Activated T-helper 1 cell treated with anti-CD3 and anti-CD28 coated beads, Interleukin-12 subunit alpha, Interleukin-12 subunit beta, Interleukin-2, Interleukin-4 antibody, amounts not matched to agents 30 ng/mL and 10 ng/mL and 1 ng/mL, durations not matched to agents 14 hours and 24 hours and 36 hours (primary cell): ENCODE results near the gene SPOP. TPM values are rescaled to one million over a fixed set of nuclear protein-coding genes. Genes with fewer than 3 reads are reported as not detected.

ENCODE experiments used
- DNase-seq: peaks from one replicate; pipeline ENCODE4 v3.0.0; 2021; ENCODE audit warnings: low spot score
- H3K27ac Mint-ChIP-seq: one replicate; pipeline ENCODE4 v1.8.0; 2021; ENCODE audit warnings: mild to moderate bottlenecking, mixed read lengths
- H3K27me3 Mint-ChIP-seq: one replicate; pipeline ENCODE4 v1.8.0; 2022; ENCODE audit warnings: mild to moderate bottlenecking, moderate library complexity, mixed read lengths; ENCODE audit not compliant: insufficient read depth
- H3K36me3 Mint-ChIP-seq: one replicate; pipeline ENCODE4 v1.8.0; 2021; ENCODE audit warnings: low read depth, mixed read lengths
- H3K4me1 Mint-ChIP-seq: one replicate; pipeline ENCODE4 v1.8.0; 2021; ENCODE audit warnings: low read depth, mixed read lengths
- H3K4me3 Mint-ChIP-seq: one replicate; pipeline ENCODE4 v1.8.0; 2021; ENCODE audit warnings: mild to moderate bottlenecking, moderate library complexity, mixed read lengths
- H3K9me3 Mint-ChIP-seq: one replicate; pipeline ENCODE4 v1.8.0; 2021; ENCODE audit warnings: mixed read lengths
- intact Hi-C: fragments of 100-400 bp; cut with micrococcal nuclease; formaldehyde crosslinking; loops from one replicate; pipeline ENCODE4 v1.15.1; 2024
- total RNA-seq: library from RNA; stranded (reverse); gene quantifications from 2 replicates; pipeline ENCODE4 v1.2.3, GENCODE V29; 2022

Gene SPOP
- total RNA-seq, 1 donor from 2014 or later = 61.9 TPM

GRCh38 chr17:49595980-49596379, 81.9 kb downstream of the SPOP start:
- intact Hi-C loops = no loop called here
- Mint-ChIP-seq H3K4me1 (no peaks in the 10 kb centered on the region), H3K27ac (no peak overlapping the region), H3K9me3 (no peaks in the 10 kb centered on the region), H3K27me3 (no peaks in the 10 kb centered on the region), H3K36me3 (peaks cover 28% of the 10 kb centered on the region), H3K4me3 (no peak overlapping the region)
- DNase-seq = no peak

GRCh38 chr17:49595328-49595727, 82.6 kb downstream of the SPOP start:
- no peaks in the 10 kb centered on the region for H3K4me1 Mint-ChIP-seq
- H3K27ac Mint-ChIP-seq = no peak overlapping the region
- no peaks in the 10 kb centered on the region for H3K9me3 Mint-ChIP-seq
- peaks cover 24% of the 10 kb centered on the region for H3K36me3 Mint-ChIP-seq
- H3K4me3 Mint-ChIP-seq = no peak overlapping the region
- H3K27me3 Mint-ChIP-seq = no peaks in the 10 kb centered on the region
- intact Hi-C loops = no loop called here
- DNase-seq = no peak

- intact Hi-C loops = no loop called here
- H3K36me3 Mint-ChIP-seq = peaks cover 7% of the 10 kb centered on the region
- no peaks in the 10 kb centered on the region for H3K9me3 Mint-ChIP-seq
- no peak for DNase-seq
- H3K27me3 Mint-ChIP-seq = no peaks in the 10 kb centered on the region
- H3K4me3 Mint-ChIP-seq = no peak overlapping the region
- H3K27ac Mint-ChIP-seq = no peak overlapping the region
- H3K4me1 Mint-ChIP-seq = no peaks in the 10 kb centered on the region
Measured at GRCh38 chr17:49592263-49592662, 85.6 kb downstream of the SPOP start.

- Mint-ChIP-seq H3K4me3 (no peak overlapping the region), H3K27me3 (no peaks in the 10 kb centered on the region), H3K27ac (peak overlapping the region; percentile 24), H3K9me3 (no peaks in the 10 kb centered on the region), H3K36me3 (peaks cover 4% of the 10 kb centered on the region), H3K4me1 (no peaks in the 10 kb centered on the region)
- DNase-seq = no peak
- intact Hi-C loops = no loop called here
Measured at GRCh38 chr17:49590874-49591273, 87.0 kb downstream of the SPOP start.

GRCh38 chr17:49589577-49589927, 88.3 kb downstream of the SPOP start:
- Mint-ChIP-seq H3K36me3 (peaks cover 2% of the 10 kb centered on the region), H3K4me3 (no peak overlapping the region), H3K27ac (no peak overlapping the region), H3K27me3 (no peaks in the 10 kb centered on the region), H3K9me3 (no peaks in the 10 kb centered on the region), H3K4me1 (no peaks in the 10 kb centered on the region)
- intact Hi-C loops = no loop called here
- no peak for DNase-seq

GRCh38 chr17:49588726-49589576, 88.9 kb downstream of the SPOP start:
- intact Hi-C loops = no loop called here
- Mint-ChIP-seq H3K27me3 (no peaks in the 10 kb centered on the region), H3K9me3 (no peaks in the 10 kb centered on the region), H3K36me3 (peaks cover 2% of the 10 kb centered on the region), H3K4me3 (no peak overlapping the region), H3K27ac (no peak overlapping the region), H3K4me1 (no peaks in the 10 kb centered on the region)
- no peak for DNase-seq

GRCh38 chr17:49588312-49588711, 89.6 kb downstream of the SPOP start:
- no peaks in the 10 kb centered on the region for H3K27me3 Mint-ChIP-seq
- DNase-seq = no peak
- peaks cover 2% of the 10 kb centered on the region for H3K36me3 Mint-ChIP-seq
- no peak overlapping the region for H3K4me3 Mint-ChIP-seq
- intact Hi-C loops = no loop called here
- no peaks in the 10 kb centered on the region for H3K4me1 Mint-ChIP-seq
- no peak overlapping the region for H3K27ac Mint-ChIP-seq
- H3K9me3 Mint-ChIP-seq = no peaks in the 10 kb centered on the region

GRCh38 chr17:49587366-49588073, 90.4 kb downstream of the SPOP start:
- Mint-ChIP-seq H3K4me1 (no peaks in the 10 kb centered on the region), H3K27me3 (no peaks in the 10 kb centered on the region), H3K9me3 (no peaks in the 10 kb centered on the region), H3K27ac (no peak overlapping the region), H3K4me3 (no peak overlapping the region), H3K36me3 (no peaks in the 10 kb centered on the region)
- no peak for DNase-seq
- intact Hi-C loops = no loop called here

GRCh38 chr17:49585422-49586027, 92.4 kb downstream of the SPOP start:
- H3K9me3 Mint-ChIP-seq = no peaks in the 10 kb centered on the region
- H3K4me3 Mint-ChIP-seq = no peak overlapping the region
- no peak overlapping the region for H3K27ac Mint-ChIP-seq
- no peaks in the 10 kb centered on the region for H3K27me3 Mint-ChIP-seq
- intact Hi-C loops = no loop called here
- no peaks in the 10 kb centered on the region for H3K4me1 Mint-ChIP-seq
- DNase-seq = no peak
- H3K36me3 Mint-ChIP-seq = no peaks in the 10 kb centered on the region

GRCh38 chr17:49583889-49584288, 94.0 kb downstream of the SPOP start:
- intact Hi-C loops = no loop called here

GRCh38 chr17:49583226-49583625, 94.7 kb downstream of the SPOP start:
- intact Hi-C loops = no loop called here
- H3K36me3 Mint-ChIP-seq = no peaks in the 10 kb centered on the region
- peaks cover under 1% of the 10 kb centered on the region for H3K27me3 Mint-ChIP-seq
- no peak for DNase-seq
- H3K27ac Mint-ChIP-seq = no peak overlapping the region
- no peak overlapping the region for H3K4me3 Mint-ChIP-seq
- H3K9me3 Mint-ChIP-seq = no peaks in the 10 kb centered on the region
- no peaks in the 10 kb centered on the region for H3K4me1 Mint-ChIP-seq

More at GRCh38 chr17:49583889-49584288, 94.0 kb downstream of the SPOP start:
- no peaks in the 10 kb centered on the region for H3K36me3 Mint-ChIP-seq
- H3K27ac Mint-ChIP-seq = no peak overlapping the region
- H3K4me3 Mint-ChIP-seq = no peak overlapping the region
- H3K4me1 Mint-ChIP-seq = no peaks in the 10 kb centered on the region
- no peak for DNase-seq
- H3K27me3 Mint-ChIP-seq = no peaks in the 10 kb centered on the region
- no peaks in the 10 kb centered on the region for H3K9me3 Mint-ChIP-seq

GRCh38 chr17:49582789-49583188, 95.1 kb downstream of the SPOP start:
- Mint-ChIP-seq H3K4me3 (no peak overlapping the region), H3K27me3 (peaks cover 5% of the 10 kb centered on the region), H3K9me3 (no peaks in the 10 kb centered on the region), H3K27ac (no peak overlapping the region), H3K36me3 (no peaks in the 10 kb centered on the region), H3K4me1 (no peaks in the 10 kb centered on the region)
- intact Hi-C loops = no loop called here
- no peak for DNase-seq

- Mint-ChIP-seq H3K9me3 (no peaks in the 10 kb centered on the region), H3K4me3 (no peak overlapping the region), H3K27me3 (peaks cover 11% of the 10 kb centered on the region), H3K4me1 (no peaks in the 10 kb centered on the region), H3K27ac (no peak overlapping the region), H3K36me3 (no peaks in the 10 kb centered on the region)
- no peak for DNase-seq
- intact Hi-C loops = no loop called here
Measured at GRCh38 chr17:49582055-49582722, 95.7 kb downstream of the SPOP start.
